HepG2 (cell line): ENCODE measurements around the gene RGS13.

Experiments used
- EZH2 ChIP-seq: conservative IDR thresholded peaks from 2 replicates; pipeline ENCODE4 v1.6.1; 2012; ENCODE audit warnings: mild to moderate bottlenecking, low read depth, low read length, moderate library complexity
- HCFC1 ChIP-seq: fragments of 150-350 bp; IDR thresholded peaks from 2 replicates; pipeline ENCODE4 v1.6.1; 2014; ENCODE audit warnings: low read depth, low read length
- KDM1A ChIP-seq: IDR thresholded peaks from 2 replicates; pipeline ENCODE4 v1.6.1; 2016; ENCODE audit warnings: missing compliant biosample characterization
- SMAD3 ChIP-seq: sonication (generic); formaldehyde crosslinking; IDR thresholded peaks from 2 replicates; pipeline ENCODE4 v1.4.0; 2020; ENCODE audit warnings: missing genetic modification reagents
- ZBTB20 ChIP-seq: sonication (generic); formaldehyde crosslinking; IDR thresholded peaks from 2 replicates; pipeline ENCODE4 v1.8.1; 2023; ENCODE audit warnings: missing genetic modification reagents, low read depth, mild to moderate bottlenecking, borderline replicate concordance
- ZNF124 ChIP-seq: sonication (generic); formaldehyde crosslinking; IDR thresholded peaks from 2 replicates; pipeline ENCODE4 v1.4.0; 2020; ENCODE audit warnings: missing genetic modification reagents
- ZNF263 ChIP-seq: sonication (generic); formaldehyde crosslinking; IDR thresholded peaks from 2 replicates; pipeline ENCODE4 v1.4.0; 2020; ENCODE audit warnings: missing genetic modification reagents
- TF ChIP-seq, protein P1 (sequence below): IDR thresholded peaks from 2 replicates; pipeline ENCODE4 v1.6.1; 2016; ENCODE audit warnings: low read depth
- TF ChIP-seq, protein P2 (sequence below), 2 experiments: IDR thresholded peaks; 2 replicates each; pipeline ENCODE4 v1.6.1; 2011 to 2012; ENCODE audit warnings: low read length in 2 of 2, borderline replicate concordance in 1 of 2, low read depth in 1 of 2, mild to moderate bottlenecking in 1 of 2, moderate library complexity in 1 of 2
- TF ChIP-seq, protein P3 (sequence below): IDR thresholded peaks from 2 replicates; pipeline ENCODE4 v1.6.1; 2012; ENCODE audit warnings: low read depth, low read length, improper control_type of control experiment
- TF ChIP-seq, protein P4 (sequence below): sonication (generic); formaldehyde crosslinking; IDR thresholded peaks from 2 replicates; pipeline ENCODE4 v1.5.0; 2020; ENCODE audit warnings: mild to moderate bottlenecking, missing genetic modification reagents, moderate library complexity
- TF ChIP-seq, protein P5 (sequence below): sonication (generic); formaldehyde crosslinking; IDR thresholded peaks from 2 replicates; pipeline ENCODE4 v1.4.0; 2020; ENCODE audit warnings: mild to moderate bottlenecking, low read depth, missing genetic modification reagents

DNA sequence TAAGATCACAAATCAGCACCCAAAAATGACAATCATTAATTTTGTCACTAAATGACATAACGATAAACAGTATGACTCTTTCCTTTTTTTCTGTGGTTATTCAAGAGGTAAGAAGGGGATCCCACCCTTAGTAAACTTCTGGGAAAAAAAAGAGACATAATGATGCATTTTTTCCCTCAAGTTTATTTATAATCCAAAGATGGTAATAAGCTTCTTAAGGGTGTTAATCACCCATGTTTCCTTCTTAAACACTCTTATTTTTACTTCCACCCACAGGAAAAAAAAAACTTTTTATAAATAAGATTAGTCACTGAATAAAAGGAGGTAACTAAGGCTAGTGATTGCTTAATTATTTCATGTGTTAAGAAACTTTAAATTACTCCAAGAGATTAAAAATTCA, 35.7 kb upstream of the RGS13 start:
- TF ChIP-seq ZNF124 (CRISPR knock-in tag) (no peak), KDM1A (CRISPR knock-in tag) (no peak), EZH2 (no peak), ZBTB20 (CRISPR knock-in tag) (no peak), HCFC1 (no peak), SMAD3 (CRISPR knock-in tag) (no peak), ZNF263 (CRISPR knock-in tag) (no peak)
- TF ChIP-seq, protein P1, sequence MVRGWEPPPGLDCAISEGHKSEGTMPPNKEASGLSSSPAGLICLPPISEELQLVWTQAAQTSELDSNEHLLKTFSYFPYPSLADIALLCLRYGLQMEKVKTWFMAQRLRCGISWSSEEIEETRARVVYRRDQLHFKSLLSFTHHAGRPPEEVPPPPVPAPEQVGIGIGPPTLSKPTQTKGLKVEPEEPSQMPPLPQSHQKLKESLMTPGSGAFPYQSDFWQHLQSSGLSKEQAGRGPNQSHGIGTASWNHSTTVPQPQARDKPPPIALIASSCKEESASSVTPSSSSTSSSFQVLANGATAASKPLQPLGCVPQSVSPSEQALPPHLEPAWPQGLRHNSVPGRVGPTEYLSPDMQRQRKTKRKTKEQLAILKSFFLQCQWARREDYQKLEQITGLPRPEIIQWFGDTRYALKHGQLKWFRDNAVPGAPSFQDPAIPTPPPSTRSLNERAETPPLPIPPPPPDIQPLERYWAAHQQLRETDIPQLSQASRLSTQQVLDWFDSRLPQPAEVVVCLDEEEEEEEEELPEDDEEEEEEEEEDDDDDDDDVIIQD (CRISPR knock-in tag) = no peak
- TF ChIP-seq, protein P2, sequence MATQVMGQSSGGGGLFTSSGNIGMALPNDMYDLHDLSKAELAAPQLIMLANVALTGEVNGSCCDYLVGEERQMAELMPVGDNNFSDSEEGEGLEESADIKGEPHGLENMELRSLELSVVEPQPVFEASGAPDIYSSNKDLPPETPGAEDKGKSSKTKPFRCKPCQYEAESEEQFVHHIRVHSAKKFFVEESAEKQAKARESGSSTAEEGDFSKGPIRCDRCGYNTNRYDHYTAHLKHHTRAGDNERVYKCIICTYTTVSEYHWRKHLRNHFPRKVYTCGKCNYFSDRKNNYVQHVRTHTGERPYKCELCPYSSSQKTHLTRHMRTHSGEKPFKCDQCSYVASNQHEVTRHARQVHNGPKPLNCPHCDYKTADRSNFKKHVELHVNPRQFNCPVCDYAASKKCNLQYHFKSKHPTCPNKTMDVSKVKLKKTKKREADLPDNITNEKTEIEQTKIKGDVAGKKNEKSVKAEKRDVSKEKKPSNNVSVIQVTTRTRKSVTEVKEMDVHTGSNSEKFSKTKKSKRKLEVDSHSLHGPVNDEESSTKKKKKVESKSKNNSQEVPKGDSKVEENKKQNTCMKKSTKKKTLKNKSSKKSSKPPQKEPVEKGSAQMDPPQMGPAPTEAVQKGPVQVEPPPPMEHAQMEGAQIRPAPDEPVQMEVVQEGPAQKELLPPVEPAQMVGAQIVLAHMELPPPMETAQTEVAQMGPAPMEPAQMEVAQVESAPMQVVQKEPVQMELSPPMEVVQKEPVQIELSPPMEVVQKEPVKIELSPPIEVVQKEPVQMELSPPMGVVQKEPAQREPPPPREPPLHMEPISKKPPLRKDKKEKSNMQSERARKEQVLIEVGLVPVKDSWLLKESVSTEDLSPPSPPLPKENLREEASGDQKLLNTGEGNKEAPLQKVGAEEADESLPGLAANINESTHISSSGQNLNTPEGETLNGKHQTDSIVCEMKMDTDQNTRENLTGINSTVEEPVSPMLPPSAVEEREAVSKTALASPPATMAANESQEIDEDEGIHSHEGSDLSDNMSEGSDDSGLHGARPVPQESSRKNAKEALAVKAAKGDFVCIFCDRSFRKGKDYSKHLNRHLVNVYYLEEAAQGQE (IDR thresholded peaks at IDR 0.05; ENCODE audit: borderline replicate concordance in 1 of 2, low read depth in 1 of 2, low read length in 2 of 2) = no peak
- TF ChIP-seq, protein P3, sequence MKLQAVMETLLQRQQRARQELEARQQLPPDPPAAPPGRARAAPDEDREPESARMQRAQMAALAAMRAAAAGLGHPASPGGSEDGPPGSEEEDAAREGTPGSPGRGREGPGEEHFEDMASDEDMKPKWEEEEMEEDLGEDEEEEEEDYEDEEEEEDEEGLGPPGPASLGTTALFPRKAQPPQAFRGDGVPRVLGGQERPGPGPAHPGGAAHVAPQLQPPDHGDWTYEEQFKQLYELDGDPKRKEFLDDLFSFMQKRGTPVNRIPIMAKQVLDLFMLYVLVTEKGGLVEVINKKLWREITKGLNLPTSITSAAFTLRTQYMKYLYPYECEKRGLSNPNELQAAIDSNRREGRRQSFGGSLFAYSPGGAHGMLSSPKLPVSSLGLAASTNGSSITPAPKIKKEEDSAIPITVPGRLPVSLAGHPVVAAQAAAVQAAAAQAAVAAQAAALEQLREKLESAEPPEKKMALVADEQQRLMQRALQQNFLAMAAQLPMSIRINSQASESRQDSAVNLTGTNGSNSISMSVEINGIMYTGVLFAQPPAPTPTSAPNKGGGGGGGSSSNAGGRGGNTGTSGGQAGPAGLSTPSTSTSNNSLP = no peak
- TF ChIP-seq, protein P4, sequence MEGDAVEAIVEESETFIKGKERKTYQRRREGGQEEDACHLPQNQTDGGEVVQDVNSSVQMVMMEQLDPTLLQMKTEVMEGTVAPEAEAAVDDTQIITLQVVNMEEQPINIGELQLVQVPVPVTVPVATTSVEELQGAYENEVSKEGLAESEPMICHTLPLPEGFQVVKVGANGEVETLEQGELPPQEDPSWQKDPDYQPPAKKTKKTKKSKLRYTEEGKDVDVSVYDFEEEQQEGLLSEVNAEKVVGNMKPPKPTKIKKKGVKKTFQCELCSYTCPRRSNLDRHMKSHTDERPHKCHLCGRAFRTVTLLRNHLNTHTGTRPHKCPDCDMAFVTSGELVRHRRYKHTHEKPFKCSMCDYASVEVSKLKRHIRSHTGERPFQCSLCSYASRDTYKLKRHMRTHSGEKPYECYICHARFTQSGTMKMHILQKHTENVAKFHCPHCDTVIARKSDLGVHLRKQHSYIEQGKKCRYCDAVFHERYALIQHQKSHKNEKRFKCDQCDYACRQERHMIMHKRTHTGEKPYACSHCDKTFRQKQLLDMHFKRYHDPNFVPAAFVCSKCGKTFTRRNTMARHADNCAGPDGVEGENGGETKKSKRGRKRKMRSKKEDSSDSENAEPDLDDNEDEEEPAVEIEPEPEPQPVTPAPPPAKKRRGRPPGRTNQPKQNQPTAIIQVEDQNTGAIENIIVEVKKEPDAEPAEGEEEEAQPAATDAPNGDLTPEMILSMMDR (CRISPR knock-in tag) = no peak
- TF ChIP-seq, protein P5, sequence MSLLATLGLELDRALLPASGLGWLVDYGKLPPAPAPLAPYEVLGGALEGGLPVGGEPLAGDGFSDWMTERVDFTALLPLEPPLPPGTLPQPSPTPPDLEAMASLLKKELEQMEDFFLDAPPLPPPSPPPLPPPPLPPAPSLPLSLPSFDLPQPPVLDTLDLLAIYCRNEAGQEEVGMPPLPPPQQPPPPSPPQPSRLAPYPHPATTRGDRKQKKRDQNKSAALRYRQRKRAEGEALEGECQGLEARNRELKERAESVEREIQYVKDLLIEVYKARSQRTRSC = no peak
